Measurements from ENCODE around the gene SMARCB1. TPM values are rescaled to one million over a fixed set of nuclear protein-coding genes. Genes with fewer than 3 reads are reported as not detected.
"Not testable (repeated sequence)": the region's sequence is repeated elsewhere in the genome, so short reads cannot be mapped to it uniquely, and the experiment has no call there.

SMARCB1 gene
- total RNA-seq, 2 donors from 2014 or later, result 136 to 148 TPM

GRCh38 chr22:23858484-23858815, 71.7 kb downstream of the SMARCB1 start:
- no peak for DNase-seq
- TF ChIP-seq CTCF (conservative IDR thresholded peaks at IDR 0.05), result no peak
- H3K27ac ChIP-seq (ENCODE audit: low read depth, low read length), result no peak overlapping the region
- Mint-ChIP-seq H3K4me1 (peaks cover 16% of the 10 kb centered on the region), H3K9me3 (no peaks in the 10 kb centered on the region), H3K27me3 (ENCODE audit: insufficient read depth) (no peaks in the 10 kb centered on the region), H3K4me3 (peak overlapping the region; percentile 80), H3K27ac (peak overlapping the region; percentile 97), H3K36me3 (ENCODE audit: low read depth) (peaks cover 2% of the 10 kb centered on the region)
- H3K4me3 ChIP-seq (ENCODE audit: low read length), result peak overlapping the region; percentile 95
- WGBS, 2 experiments (ENCODE audit: insufficient coverage in 1 of 2, insufficient read length in 1 of 2), result 34 to 67% methylated on average over 1 to 3 of the region's 7 CpGs
- no peaks in the 10 kb centered on the region for H3K36me3 ChIP-seq (ENCODE audit: control insufficient read depth, insufficient read depth, low read length)
- H3K4me1 ChIP-seq (ENCODE audit: control insufficient read depth, insufficient read depth, low read length), result peaks cover 5% of the 10 kb centered on the region
- H3K9me3 ChIP-seq (ENCODE audit: control insufficient read depth, low read length), result no peaks in the 10 kb centered on the region
- no peaks in the 10 kb centered on the region for H3K27me3 ChIP-seq (ENCODE audit: control insufficient read depth, insufficient read depth, low read length, poor library complexity, severe bottlenecking)
- peak overlapping the region; percentile 60 for H3K9ac ChIP-seq (ENCODE audit: extremely low read depth, low read length, poor library complexity, severe bottlenecking)

- Mint-ChIP-seq H3K4me1 (peaks cover 16% of the 10 kb centered on the region), H3K27me3 (ENCODE audit: insufficient read depth) (no peaks in the 10 kb centered on the region), H3K36me3 (ENCODE audit: low read depth) (peaks cover 2% of the 10 kb centered on the region), H3K9me3 (no peaks in the 10 kb centered on the region), H3K4me3 (no peak overlapping the region), H3K27ac (no peak overlapping the region)
- Histone ChIP-seq H3K27me3 (ENCODE audit: control insufficient read depth, insufficient read depth, low read length, poor library complexity, severe bottlenecking) (no peaks in the 10 kb centered on the region), H3K27ac (ENCODE audit: low read depth, low read length) (no peak overlapping the region), H3K9me3 (ENCODE audit: control insufficient read depth, low read length) (no peaks in the 10 kb centered on the region), H3K4me3 (ENCODE audit: low read length) (peak overlapping the region; percentile 95), H3K9ac (ENCODE audit: extremely low read depth, low read length, poor library complexity, severe bottlenecking) (no peak overlapping the region), H3K4me1 (ENCODE audit: control insufficient read depth, insufficient read depth, low read length) (peaks cover 5% of the 10 kb centered on the region), H3K36me3 (ENCODE audit: control insufficient read depth, insufficient read depth, low read length) (peaks cover 3% of the 10 kb centered on the region)
- DNase-seq, result no peak
- no peak for TF ChIP-seq CTCF (conservative IDR thresholded peaks at IDR 0.05)
- 80 to 93% methylated on average over 1 to 4 of the region's 4 CpGs for WGBS, 2 experiments (ENCODE audit: insufficient coverage in 1 of 2, insufficient read length in 1 of 2)
Observed at GRCh38 chr22:23859201-23859600, 72.4 kb downstream of the SMARCB1 start.

GRCh38 chr22:23860187-23860586, 73.4 kb downstream of the SMARCB1 start:
- not testable (repeated sequence) for H3K9me3 Mint-ChIP-seq; H3K4me3 ChIP-seq (ENCODE audit: low read length); H3K36me3 ChIP-seq (ENCODE audit: control insufficient read depth, insufficient read depth, low read length); H3K27me3 Mint-ChIP-seq (ENCODE audit: insufficient read depth); H3K9me3 ChIP-seq (ENCODE audit: control insufficient read depth, low read length); H3K36me3 Mint-ChIP-seq (ENCODE audit: low read depth); H3K27ac Mint-ChIP-seq; H3K27me3 ChIP-seq (ENCODE audit: control insufficient read depth, insufficient read depth, low read length, poor library complexity, severe bottlenecking); DNase-seq; H3K4me1 ChIP-seq (ENCODE audit: control insufficient read depth, insufficient read depth, low read length); H3K9ac ChIP-seq (ENCODE audit: extremely low read depth, low read length, poor library complexity, severe bottlenecking); H3K27ac ChIP-seq (ENCODE audit: low read depth, low read length); H3K4me3 Mint-ChIP-seq
- WGBS, 2 experiments (ENCODE audit: insufficient coverage in 1 of 2, insufficient read length in 1 of 2), result 50 to 93% methylated on average over 2 to 8 of the region's 8 CpGs
- peaks cover 16% of the 10 kb centered on the region for H3K4me1 Mint-ChIP-seq

- WGBS, 2 experiments (ENCODE audit: insufficient coverage in 1 of 2, insufficient read length in 1 of 2), result 96% methylated on average over 3 of the region's 3 CpGs; no CpG with 5 or more reads in 1 of the 2 experiments
- Mint-ChIP-seq H3K27ac (no peak overlapping the region), H3K36me3 (ENCODE audit: low read depth) (peaks cover 6% of the 10 kb centered on the region), H3K4me3 (no peak overlapping the region), H3K27me3 (ENCODE audit: insufficient read depth) (no peaks in the 10 kb centered on the region), H3K4me1 (peaks cover 12% of the 10 kb centered on the region), H3K9me3 (no peaks in the 10 kb centered on the region)
- no peaks in the 10 kb centered on the region for H3K9me3 ChIP-seq (ENCODE audit: control insufficient read depth, low read length)
- no peak overlapping the region for H3K9ac ChIP-seq (ENCODE audit: extremely low read depth, low read length, poor library complexity, severe bottlenecking)
- H3K27me3 ChIP-seq (ENCODE audit: control insufficient read depth, insufficient read depth, low read length, poor library complexity, severe bottlenecking), result no peaks in the 10 kb centered on the region
- peaks cover 5% of the 10 kb centered on the region for H3K4me1 ChIP-seq (ENCODE audit: control insufficient read depth, insufficient read depth, low read length)
- peak; percentile 83 for DNase-seq
- no peak overlapping the region for H3K4me3 ChIP-seq (ENCODE audit: low read length)
- TF ChIP-seq CTCF (conservative IDR thresholded peaks at IDR 0.05), result peak; percentile 88
- no peak overlapping the region for H3K27ac ChIP-seq (ENCODE audit: low read depth, low read length)
- peaks cover 3% of the 10 kb centered on the region for H3K36me3 ChIP-seq (ENCODE audit: control insufficient read depth, insufficient read depth, low read length)
Observed at GRCh38 chr22:23862103-23862502, 75.3 kb downstream of the SMARCB1 start.

GRCh38 chr22:23864499-23865154, 77.9 kb downstream of the SMARCB1 start:
- not testable (repeated sequence) for H3K4me1 ChIP-seq (ENCODE audit: control insufficient read depth, insufficient read depth, low read length); H3K27me3 Mint-ChIP-seq (ENCODE audit: insufficient read depth); H3K4me3 Mint-ChIP-seq; H3K9me3 Mint-ChIP-seq; H3K27ac Mint-ChIP-seq; H3K27ac ChIP-seq (ENCODE audit: low read depth, low read length); H3K27me3 ChIP-seq (ENCODE audit: control insufficient read depth, insufficient read depth, low read length, poor library complexity, severe bottlenecking); H3K4me1 Mint-ChIP-seq; H3K9me3 ChIP-seq (ENCODE audit: control insufficient read depth, low read length); H3K4me3 ChIP-seq (ENCODE audit: low read length); H3K36me3 ChIP-seq (ENCODE audit: control insufficient read depth, insufficient read depth, low read length); H3K9ac ChIP-seq (ENCODE audit: extremely low read depth, low read length, poor library complexity, severe bottlenecking); DNase-seq
- H3K36me3 Mint-ChIP-seq (ENCODE audit: low read depth), result peaks cover 29% of the 10 kb centered on the region
- 81% methylated on average over 11 of the region's 11 CpGs; no CpG with 5 or more reads in 1 of the 2 experiments for WGBS, 2 experiments (ENCODE audit: insufficient coverage in 1 of 2, insufficient read length in 1 of 2)

Measured in endodermal cell (in vitro differentiated cells).